Thyroid gland (tissue), 4 donors: Measurements from ENCODE around the gene FURIN. TPM values are rescaled to one million over a fixed set of nuclear protein-coding genes. Genes with fewer than 3 reads are reported as not detected.
"Not testable (repeated sequence)": the region's sequence is repeated elsewhere in the genome, so short reads cannot be mapped to it uniquely, and the experiment has no call there.

Source experiments
- DNase-seq, 2 donors: peaks; one replicate each; pipeline ENCODE4 v3.0.0-alpha.2; 2019
- H3K27ac ChIP-seq, 3 donors: fragments of 200-600 bp; sonication (generic); 1 replicate in 2 of 3; 2 replicates in 1 of 3; pipeline ENCODE4 v1.5.1; 2016 to 2019; ENCODE audit warnings: mild to moderate bottlenecking in 1 of 3, moderate library complexity in 1 of 3
- H3K27me3 ChIP-seq: fragments of 200-600 bp; sonication (generic); one replicate; pipeline ENCODE4 v1.5.1; 2019
- H3K36me3 ChIP-seq, 2 donors: fragments of 200-600 bp; sonication (generic); one replicate each; pipeline ENCODE4 v1.5.1; 2016 to 2019
- H3K4me1 ChIP-seq, 2 donors: fragments of 200-600 bp; sonication (generic); one replicate each; pipeline ENCODE4 v1.5.1; 2017 to 2019
- H3K4me3 ChIP-seq, 3 donors: fragments of 200-600 bp; sonication (generic); replicated peaks in 1 of 3; 1 replicate in 2 of 3; 2 replicates in 1 of 3; pipeline ENCODE4 v1.5.1; 2016; ENCODE audit warnings: mild to moderate bottlenecking in 1 of 3
- H3K9me3 ChIP-seq: fragments of 200-600 bp; sonication (generic); one replicate; pipeline ENCODE4 v1.5.1; 2017
- POLR2A ChIP-seq, 2 donors: fragments of 450-650 bp; IDR thresholded peaks; one replicate each; pipeline ENCODE4 v1.6.1; 2017; ENCODE audit warnings: antibody characterized with exemption in 2 of 2, mild to moderate bottlenecking in 2 of 2, moderate library complexity in 1 of 2
- WGBS, 2 donors: methylation state at CpG; one replicate each; pipeline ENCODE4 v1.1.5; 2017; 5-methylcytosine and 5-hydroxymethylcytosine counted together
- intact Hi-C: fragments of 100-400 bp; cut with DNase I; formaldehyde crosslinking; loops from one replicate; pipeline ENCODE4 v1.15.1; 2023
- total RNA-seq, 4 donors: library from RNA; depleted of rRNA; stranded (reverse); fragments of >200 nt; gene quantifications; one replicate each; pipeline ENCODE4 v1.2.3, GENCODE V29; 2016
- TF ChIP-seq, protein P1 (sequence below), 6 experiments: fragments of 200-600 bp in 3 of 6; fragments of 450-650 bp in 3 of 6; sonication (generic) in 3 of 6; IDR thresholded peaks; one replicate each; pipeline ENCODE4 v1.5.1; 2016 to 2019; ENCODE audit warnings: antibody characterized with exemption in 6 of 6, mild to moderate bottlenecking in 2 of 6, inconsistent platforms in 1 of 6, moderate library complexity in 1 of 6

FURIN gene
- total RNA-seq, 4 donors from 2014 or later = 88.6 to 128 (median 102) TPM

DNA sequence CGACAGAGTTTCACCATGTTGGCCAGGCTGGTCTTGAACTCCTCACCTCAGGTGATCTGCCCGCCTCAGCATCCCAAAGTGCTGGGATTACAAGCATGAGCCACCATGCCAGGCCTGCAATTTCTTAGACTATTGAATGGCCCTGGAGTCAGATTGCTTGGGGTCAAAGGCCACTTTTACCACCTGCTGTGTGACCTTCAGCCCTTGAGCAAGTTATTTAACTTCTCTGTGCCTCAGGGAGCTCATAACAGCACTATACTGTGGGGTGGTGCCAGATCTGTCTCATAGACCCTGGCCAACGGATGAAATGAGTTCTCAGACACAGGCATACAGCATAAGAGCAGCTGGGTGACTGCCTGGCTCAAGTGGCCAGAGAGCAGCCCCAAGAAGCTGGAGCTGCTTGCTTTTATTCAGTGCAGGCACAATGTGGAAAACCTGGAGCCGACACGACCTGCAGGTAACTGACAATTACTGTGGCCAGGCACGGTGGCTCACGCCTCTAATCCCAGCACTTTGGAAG lies 44.9 kb upstream of the FURIN start:
- H3K4me3 ChIP-seq = no peak overlapping the region
- TF ChIP-seq, protein P1, sequence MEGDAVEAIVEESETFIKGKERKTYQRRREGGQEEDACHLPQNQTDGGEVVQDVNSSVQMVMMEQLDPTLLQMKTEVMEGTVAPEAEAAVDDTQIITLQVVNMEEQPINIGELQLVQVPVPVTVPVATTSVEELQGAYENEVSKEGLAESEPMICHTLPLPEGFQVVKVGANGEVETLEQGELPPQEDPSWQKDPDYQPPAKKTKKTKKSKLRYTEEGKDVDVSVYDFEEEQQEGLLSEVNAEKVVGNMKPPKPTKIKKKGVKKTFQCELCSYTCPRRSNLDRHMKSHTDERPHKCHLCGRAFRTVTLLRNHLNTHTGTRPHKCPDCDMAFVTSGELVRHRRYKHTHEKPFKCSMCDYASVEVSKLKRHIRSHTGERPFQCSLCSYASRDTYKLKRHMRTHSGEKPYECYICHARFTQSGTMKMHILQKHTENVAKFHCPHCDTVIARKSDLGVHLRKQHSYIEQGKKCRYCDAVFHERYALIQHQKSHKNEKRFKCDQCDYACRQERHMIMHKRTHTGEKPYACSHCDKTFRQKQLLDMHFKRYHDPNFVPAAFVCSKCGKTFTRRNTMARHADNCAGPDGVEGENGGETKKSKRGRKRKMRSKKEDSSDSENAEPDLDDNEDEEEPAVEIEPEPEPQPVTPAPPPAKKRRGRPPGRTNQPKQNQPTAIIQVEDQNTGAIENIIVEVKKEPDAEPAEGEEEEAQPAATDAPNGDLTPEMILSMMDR (IDR thresholded peaks at IDR 0.05) = no peak
- no peak for TF ChIP-seq POLR2A (IDR thresholded peaks at IDR 0.05)
- intact Hi-C loops = no loop called here
- 84 to 96% methylated on average over 7 of the region's 7 CpGs for WGBS, 2 donors
- DNase-seq = no peak
- no peaks in the 10 kb centered on the region for H3K9me3 ChIP-seq
- no peak overlapping the region for H3K27ac ChIP-seq
- no peaks in the 10 kb centered on the region for H3K36me3 ChIP-seq
- no peaks in the 10 kb centered on the region for H3K27me3 ChIP-seq
- H3K4me1 ChIP-seq = peaks cover 0 to 1% of the 10 kb centered on the region in 2 donors

DNA sequence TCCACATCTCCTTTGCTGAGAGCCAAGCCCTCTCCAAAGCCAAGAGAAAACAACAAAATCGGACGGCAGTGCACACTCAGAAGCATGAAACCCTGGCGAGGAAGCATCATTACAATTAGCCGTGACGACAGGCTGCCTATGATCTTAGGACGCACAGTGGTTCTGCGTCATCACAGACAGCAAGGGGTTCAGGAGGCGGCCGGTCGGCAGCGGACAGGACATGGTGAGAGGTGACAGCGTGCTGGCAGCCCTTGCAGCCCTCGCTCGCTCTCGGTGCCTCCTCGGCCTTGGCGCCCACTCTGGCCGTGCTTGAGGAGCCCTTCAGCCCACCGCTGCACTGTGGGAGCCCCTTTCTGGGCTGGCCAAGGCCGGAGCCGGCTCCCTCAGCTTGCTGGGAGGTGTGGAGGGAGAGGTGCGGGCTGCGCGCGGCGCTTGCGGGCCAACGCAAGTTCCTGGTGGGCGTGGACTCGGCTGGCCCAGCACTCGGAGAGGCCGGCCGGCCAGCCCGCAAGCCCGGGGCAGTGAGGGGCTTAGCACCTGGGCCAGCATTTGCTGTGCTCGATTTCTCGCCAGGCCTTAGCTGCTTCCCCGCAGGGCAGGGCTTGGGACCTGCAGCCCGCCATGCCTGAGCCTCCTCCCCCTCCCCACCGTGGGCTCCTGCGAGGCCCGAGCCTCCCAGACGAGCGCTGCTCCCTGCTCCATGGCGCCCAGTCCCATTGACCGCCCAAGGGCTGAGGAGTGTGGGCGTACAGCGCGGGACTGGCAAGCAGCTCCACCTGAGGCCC lies 43.1 kb upstream of the FURIN start:
- H3K4me3 ChIP-seq, H3K9me3 ChIP-seq, DNase-seq, H3K36me3 ChIP-seq, intact Hi-C loops, H3K27ac ChIP-seq, H3K27me3 ChIP-seq: not testable (repeated sequence)
- peaks cover under 1 to 17% of the 10 kb centered on the region in 2 donors for H3K4me1 ChIP-seq
- 91 to 93% methylated on average over 36 to 44 of the region's 49 CpGs for WGBS, 2 donors

DNA sequence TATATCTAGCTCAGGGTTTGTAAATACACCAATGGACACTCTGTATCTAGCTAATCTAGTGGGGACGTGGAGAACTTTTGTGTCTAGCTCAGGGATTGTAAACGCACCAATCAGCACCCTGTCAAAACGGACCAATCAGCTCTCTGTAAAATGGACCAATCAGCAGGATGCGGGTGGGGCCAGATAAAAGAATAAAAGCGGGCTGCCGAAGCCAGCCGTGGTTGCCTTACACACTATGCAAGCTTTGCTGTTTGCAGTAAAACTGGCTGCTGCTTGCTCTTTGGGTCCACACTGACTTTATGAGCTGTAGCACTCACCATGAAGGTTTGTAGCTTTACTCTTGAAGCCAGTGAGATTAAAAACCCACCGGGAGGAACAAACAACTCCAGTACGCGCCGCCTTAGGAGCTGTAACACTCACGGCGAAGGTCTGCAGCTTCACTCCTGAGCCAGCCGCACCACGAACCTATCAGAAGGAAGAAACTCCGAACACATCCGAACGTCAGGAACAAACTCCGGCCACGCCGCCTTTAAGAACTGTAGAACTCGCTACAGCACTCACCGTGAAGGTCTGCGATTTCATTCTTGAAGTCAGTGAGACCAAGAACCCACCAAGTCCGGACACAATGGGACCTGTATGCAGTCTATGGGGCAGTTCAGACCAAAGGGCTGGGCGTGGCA lies 42.0 kb upstream of the FURIN start:
- H3K9me3 ChIP-seq, DNase-seq, H3K36me3 ChIP-seq, intact Hi-C loops, H3K4me3 ChIP-seq, H3K27me3 ChIP-seq, H3K27ac ChIP-seq: not testable (repeated sequence)
- WGBS, 2 donors = 96% methylated on average over 24 to 26 of the region's 26 CpGs
- H3K4me1 ChIP-seq = peaks cover 6 to 22% of the 10 kb centered on the region in 2 donors

DNA sequence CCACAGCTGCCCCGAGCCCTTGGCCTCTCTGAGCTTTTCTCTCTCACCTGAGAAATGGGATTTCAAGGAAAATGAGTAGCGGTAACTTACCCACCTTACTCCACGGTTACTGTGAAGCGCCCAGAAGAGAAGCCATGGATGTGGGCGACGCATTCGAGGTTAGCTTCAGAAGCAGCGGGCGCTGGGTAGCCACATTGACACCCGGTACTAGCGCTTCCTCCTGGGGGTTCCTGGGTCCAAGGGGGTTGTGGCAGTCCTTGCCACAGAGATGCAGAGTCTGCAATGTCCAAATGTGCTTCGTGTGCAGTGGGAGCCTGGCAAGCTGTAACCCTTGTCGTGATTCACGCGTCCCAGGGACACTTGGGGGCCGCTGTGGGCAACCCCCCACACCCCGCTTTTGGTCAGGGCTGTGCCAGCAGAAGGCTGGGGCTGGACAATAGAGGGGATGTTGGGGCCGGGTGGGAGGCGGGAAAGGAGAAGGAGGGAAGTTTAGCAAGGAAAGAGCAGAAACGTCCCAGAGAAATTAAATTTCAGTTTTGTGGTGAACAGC lies 41.4 kb upstream of the FURIN start:
- TF ChIP-seq POLR2A (IDR thresholded peaks at IDR 0.05) = no peak
- TF ChIP-seq, protein P1 (IDR thresholded peaks at IDR 0.05) = no peak
- H3K27ac ChIP-seq = no peak overlapping the region
- intact Hi-C loops = no loop called here
- 90 to 97% methylated on average over 19 to 20 of the region's 20 CpGs for WGBS, 2 donors
- no peaks in the 10 kb centered on the region for H3K9me3 ChIP-seq
- H3K27me3 ChIP-seq = no peaks in the 10 kb centered on the region
- H3K4me1 ChIP-seq = peaks cover 6 to 22% of the 10 kb centered on the region in 2 donors
- DNase-seq = no peak
- no peak overlapping the region for H3K4me3 ChIP-seq
- H3K36me3 ChIP-seq = no peaks in the 10 kb centered on the region

DNA sequence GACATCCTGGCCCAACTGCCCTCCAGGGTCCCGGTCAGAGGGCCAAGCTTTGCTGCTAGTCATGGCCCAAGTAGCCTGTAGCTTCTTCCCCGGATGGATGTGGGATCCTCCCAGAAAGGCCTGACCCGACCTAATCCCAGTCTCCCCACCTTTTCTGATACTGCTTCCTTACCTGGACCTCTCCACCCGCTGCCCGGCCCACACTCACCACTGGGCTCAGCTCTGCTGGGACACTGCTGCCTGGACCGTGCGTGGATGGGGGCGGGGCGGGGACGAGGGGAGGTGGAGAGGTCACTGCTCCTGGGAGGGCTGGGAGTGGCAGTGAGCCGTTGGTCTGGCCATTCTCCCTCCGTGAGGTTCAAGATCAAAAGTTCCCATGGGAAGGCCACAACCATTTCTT lies 40.3 kb upstream of the FURIN start:
- Histone ChIP-seq H3K27ac (no peak overlapping the region), H3K9me3 (no peaks in the 10 kb centered on the region), H3K27me3 (no peaks in the 10 kb centered on the region), H3K4me1 (peaks cover 6 to 22% of the 10 kb centered on the region in 2 donors), H3K36me3 (no peaks in the 10 kb centered on the region), H3K4me3 (no peak overlapping the region)
- intact Hi-C loops = no loop called here
- DNase-seq = no peak
- TF ChIP-seq, protein P1 (IDR thresholded peaks at IDR 0.05) = no peak
- no peak for TF ChIP-seq POLR2A (IDR thresholded peaks at IDR 0.05)
- 76 to 94% methylated on average over 10 to 12 of the region's 12 CpGs for WGBS, 2 donors
